GM12873 (cell line): ENCODE measurements around the gene GABRB3.

Experiments
- CTCF ChIP-seq: IDR thresholded peaks from 2 replicates; pipeline ENCODE4 v1.5.1; 2012; ENCODE audit warnings: low read depth, mild to moderate bottlenecking, moderate library complexity, low read length, control low read depth; ENCODE audit not compliant: insufficient read depth; ENCODE audit errors: missing control alignments

Gene GABRB3

DNA sequence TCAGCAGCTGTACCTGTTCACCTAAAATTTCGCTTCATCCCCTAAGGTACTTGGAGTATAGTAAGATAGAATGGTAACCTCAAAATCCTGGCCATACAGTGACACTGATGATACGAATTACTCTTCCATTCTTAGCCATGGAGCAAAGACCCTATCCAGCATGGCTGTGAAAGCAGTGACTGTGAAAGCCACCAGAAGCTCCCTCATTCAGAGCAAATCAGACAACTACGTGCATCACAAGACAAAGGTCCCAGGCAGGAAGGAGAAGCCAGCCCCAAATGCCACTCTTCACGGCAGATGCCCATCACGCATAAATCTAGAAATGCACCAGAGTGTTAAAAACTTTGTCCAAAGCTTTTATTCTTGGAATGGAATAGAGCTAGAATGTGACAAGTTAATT, 99.4 kb downstream of the GABRB3 start:
- TF ChIP-seq CTCF: no peak

DNA sequence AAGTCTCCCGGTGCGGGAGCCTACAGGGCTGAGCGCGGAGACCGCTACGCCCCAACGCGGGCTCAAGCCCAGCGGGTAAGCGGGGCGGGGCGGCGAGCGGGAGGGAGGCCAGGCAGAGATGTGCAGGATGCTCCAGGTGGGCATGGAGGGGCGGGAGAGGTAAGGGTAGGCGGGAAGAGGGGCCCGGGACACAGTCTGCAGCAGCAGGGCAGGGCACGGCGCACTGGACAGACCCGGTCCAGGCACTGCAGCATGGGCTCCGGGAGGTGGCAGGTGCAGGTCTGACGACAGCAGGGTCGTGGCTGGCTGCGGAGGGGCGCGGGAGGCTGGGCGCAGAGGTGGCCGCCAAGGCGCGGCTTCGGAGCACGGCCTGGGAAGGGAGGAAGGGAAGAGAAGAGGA, 102.8 kb downstream of the GABRB3 start:
- TF ChIP-seq CTCF: no peak

DNA sequence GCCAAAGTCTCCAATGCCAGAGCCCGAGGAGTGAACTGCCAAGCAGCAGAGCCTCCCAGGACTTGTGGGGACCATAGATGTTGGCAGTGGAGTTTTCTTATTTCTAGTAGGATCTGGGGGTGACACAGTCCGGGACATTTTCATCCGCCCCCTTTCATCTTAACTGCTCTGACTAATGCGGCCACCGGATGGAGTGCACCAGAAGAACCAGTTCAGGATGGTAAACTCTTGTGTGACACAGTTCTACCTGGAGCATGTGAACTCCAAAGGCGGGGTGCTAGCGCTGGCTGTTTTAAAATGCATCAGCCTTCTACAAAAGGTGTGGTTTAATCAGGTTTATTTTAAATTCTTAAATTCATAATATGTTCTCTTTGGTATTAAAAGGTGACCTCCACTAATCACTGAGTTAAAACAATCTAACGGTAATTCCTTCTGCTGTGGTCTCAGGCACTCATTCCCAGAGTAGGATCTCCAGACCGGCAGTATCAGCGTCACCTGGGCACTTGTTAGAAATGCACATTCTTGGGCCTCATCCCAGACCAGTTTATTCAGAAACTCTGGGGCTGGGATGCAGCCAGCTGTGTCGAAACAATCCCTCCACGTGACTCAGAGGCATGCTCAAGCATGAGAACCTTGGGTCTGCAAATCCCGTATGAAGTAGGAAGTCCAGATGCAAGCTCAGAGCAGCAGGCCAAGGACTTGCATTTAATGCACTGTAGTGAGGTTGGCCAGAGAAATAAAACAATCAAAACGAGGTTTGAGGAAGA, 105.5 kb downstream of the GABRB3 start:
- no peak for TF ChIP-seq CTCF

GRCh38 chr15:26665957-26666791, 106.7 kb downstream of the GABRB3 start:
- no peak for TF ChIP-seq CTCF

- no peak for TF ChIP-seq CTCF
These were observed 110.6 kb downstream of the GABRB3 start for GRCh38 chr15:26662283-26662682.

DNA sequence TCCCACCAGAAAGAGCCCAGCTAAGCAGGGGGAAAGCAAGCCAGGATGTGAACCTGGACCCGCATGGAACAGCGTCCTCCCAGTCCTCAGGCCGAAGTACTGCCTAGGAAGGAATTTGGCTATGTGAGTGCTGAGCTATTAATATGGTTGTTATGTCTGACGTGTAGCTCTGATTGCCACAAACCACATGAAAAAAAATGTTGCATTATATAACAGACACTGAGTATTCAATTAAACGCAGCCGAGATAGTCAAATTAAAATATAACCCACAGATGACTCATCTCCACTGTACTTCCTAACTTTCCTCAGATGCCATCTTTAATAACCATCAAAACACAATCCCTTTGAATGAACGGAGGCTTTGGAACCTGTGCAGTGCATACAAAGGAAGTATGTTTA, 111.1 kb downstream of the GABRB3 start:
- no peak for TF ChIP-seq CTCF

- TF ChIP-seq CTCF: no peak
These were observed 111.8 kb downstream of the GABRB3 start for GRCh38 chr15:26661107-26661506.
